GM21367 (cell line): ENCODE results near the gene JADE2.
"Not testable (repeated sequence)": the region's sequence is repeated elsewhere in the genome, so short reads cannot be mapped to it uniquely, and the experiment has no call there.

Source experiments
- ATAC-seq: cut with Tn5 transposase; IDR thresholded peaks from one replicate; pipeline ENCODE4 v1.9.1; 2021; ENCODE audit not compliant: unreplicated experiment

Gene JADE2

DNA sequence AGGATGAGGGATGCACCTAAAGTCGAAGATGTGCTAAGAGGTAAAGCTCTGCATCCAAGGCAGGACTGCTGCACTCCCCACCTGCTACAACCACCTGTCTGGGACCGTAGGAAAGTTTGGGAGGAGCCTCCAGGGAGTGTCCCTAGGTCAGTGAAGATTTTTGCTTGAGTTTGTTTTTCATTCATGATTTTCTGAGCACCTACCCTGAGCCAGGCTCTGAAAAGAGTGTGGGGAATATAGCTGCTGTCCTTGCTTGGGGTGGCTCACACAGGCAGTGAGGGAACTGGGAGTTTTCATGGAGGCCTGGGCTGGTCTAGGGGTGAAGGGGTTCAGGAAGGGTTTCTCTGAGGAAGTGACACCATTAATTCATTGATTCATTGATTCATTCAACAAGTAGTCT, 58.3 kb downstream of the JADE2 start:
- ATAC-seq: no peak

DNA sequence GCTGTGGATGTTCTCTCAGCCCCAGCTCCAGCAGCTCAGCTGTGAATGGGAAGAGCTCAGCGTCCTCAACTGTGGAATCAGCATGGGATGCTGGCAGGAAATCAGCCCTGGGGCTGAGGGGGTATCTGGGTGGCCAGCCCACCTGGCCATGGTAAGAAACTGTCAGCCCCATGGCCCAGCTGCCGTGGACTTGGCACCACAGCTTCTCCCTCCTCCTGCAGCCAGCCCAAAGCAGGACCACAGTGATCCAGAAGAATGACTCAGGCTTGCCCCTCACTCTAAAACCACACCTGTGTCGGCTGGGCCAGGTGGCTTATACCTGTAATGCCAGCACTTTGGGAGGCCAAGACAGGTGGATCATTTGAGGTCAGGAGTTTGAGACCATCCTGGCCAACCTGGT, 59.2 kb downstream of the JADE2 start:
- no peak for ATAC-seq

DNA sequence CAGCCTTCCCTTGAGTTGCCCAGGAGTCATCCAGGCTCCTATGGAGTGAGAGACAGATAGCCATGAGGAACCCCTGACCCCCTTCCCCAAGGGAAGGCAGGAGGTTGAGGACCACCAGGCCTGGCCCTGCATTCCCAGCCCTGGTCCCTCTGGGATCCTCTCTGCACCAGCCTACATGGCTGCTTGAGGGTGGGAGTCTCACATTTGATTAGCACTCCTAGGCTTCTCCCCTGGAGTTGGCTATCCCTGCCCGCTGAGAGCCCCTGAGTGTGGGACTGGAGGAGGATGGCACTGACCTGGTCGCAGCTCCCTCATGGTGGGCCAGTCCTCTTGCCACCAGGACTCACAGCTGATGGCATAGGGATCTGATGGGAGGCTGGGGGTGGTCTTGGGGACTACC, 60.5 kb downstream of the JADE2 start:
- no peak for ATAC-seq

DNA sequence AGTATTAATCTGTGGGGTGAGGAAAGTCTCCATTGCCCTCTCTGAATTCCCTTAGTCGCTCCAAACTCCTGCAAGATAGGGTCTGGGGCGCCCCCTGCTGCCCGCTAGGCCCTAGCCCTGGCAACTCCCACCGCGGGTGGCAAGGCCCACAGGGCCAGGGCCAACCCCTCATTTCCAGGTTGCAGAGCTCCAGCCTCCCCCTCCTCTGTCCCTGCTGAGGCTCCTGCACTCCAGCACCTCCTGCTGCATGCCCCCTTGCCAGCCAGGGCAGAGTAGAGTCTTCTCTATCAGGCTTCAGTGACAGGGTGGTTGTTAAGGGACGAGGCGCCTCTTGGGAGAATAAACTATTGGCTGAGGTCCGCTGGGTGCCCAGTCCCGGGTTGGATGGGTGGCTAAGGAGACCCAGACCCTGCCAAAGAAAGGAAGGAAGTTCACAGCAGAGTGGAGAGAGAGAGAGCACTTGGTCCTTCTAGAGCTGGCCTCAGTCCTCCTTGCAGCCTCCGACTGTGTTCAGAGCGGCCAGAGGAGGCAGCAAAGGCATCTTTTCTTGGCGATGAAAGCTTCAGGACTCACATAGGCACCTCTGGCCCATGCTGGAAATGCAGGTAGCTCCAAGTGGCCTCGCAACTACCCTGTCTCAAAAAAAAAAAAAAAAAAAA, 61.5 kb downstream of the JADE2 start:
- ATAC-seq: peak; percentile 72

DNA sequence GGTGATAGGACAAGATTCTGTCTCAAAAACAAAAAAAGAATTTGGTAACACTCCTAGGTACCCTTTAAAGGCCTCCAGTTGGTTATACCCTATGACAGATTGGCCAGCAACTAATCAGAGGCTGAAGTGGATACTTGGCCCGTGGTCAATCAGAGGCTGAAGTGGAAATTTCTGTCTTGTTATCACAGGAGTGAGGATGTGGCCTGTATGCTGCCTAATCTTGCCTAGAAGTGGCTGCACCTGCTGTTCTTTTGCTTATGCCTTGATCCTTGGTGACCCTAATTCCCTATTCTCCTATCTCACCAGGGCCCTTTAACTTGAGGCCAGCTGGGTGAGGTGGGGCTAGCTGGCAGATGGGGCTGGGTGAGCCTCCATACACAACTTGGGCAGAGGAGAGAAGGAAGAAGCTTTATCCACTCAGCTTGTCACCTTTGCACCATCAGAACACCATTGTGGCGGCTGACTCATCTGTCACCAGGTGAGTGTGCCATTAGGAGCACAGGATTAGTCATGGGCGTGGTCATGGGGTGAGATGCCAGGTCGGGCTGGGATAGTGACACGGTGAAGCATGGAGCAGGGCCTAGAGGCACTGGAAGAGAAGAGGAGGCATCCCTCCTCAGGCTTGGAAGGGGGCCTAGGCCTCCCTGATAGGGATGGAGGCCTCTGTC, 65.7 kb downstream of the JADE2 start:
- no peak for ATAC-seq

DNA sequence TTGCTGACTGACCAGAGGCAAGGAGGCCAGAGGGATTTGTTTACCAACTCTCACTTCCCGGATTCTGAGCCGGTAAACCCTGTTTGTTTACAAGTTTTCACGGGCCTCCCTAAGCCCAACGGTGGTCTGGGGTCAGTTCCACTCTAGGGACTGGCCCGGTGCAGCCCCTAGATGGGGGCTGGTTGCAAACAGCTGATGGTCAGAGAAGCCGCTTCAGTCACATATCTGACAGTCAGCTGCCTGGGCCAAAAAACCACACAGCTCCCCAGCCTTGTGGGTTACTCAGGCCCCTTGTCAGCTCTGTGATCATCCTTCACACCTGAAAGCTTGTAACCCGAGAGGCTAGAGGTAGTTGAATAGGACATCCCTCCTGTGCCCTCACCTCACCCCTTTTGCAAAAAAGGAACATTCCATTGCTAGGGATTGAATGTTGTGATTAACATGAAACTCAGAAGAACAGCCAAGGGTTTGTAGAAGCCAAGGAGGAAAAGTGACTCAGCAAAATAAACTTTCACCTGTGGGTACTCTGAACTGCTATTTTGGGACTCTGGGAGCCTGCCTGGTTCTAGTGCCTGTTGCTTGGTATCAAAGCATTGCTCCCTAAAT, 66.8 kb downstream of the JADE2 start:
- no peak for ATAC-seq

DNA sequence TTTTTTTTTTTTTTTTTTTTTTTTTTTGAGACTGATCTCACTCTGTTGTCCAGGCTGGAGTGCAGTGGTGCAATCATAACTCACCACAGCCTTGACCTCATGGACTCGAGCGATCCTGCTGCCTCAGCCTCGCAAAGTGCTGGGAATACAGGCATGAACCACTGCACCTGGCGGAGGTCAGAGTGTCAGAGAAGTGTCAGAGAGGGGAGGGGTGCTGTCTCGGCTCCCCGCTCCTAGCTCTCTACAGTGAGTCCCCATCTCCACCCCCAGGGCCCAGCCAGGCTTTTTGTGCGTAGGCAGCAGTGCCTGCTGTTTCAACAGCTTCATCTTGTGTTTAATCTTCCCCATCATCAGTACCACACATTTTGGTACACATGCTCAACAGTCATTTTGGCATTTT, 68.9 kb downstream of the JADE2 start:
- no peak for ATAC-seq

DNA sequence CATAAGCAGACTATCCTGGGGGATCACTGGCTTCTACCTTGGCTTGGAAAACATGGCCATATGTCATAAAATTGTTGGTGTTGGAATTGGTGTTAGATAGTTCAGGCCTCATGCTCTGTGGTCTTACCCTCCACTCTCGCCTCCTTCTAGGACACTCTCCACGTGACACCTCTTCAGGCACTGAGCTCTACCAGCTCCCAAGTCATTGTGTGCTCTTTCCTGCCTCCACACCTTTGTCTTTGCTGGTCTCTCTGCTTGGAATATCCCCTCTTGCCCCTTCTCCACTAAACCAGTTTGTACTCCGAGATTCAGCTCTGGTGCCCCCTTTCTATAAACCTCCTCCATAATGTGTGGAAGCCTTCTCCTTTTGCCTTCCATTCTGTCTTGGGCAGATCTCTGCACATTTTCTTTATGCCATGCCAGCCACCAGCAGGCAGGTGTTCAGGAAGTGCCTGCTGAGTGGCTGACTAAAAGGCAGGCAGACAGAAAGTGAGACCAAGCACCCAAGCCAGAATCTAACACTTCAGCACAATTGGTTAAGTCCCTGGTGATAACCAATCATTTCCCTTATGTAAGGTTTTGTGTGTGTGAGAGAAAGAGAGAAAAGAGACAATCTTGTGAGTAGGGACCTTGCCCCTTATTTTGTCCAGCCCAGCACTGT, 69.5 kb downstream of the JADE2 start:
- peak; percentile 50 for ATAC-seq

DNA sequence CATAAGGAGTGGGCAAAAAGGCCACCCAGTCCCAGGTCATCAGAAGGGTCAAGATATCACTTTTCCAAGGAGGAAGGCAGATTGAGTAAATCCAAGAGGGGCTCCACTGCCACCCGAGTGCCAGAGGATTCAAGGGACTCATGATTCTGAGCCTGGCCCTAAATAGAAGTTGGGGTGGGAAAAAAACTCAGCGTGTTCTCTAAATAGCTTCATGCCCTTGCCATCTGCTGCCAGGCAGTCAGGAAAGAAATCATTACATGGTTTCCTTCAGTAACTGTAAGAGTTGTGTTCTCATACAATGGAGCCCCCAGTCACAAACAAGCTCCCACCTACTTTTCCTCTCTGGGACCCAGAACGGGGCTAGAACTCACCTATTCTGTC, 70.0 kb downstream of the JADE2 start:
- no peak for ATAC-seq

DNA sequence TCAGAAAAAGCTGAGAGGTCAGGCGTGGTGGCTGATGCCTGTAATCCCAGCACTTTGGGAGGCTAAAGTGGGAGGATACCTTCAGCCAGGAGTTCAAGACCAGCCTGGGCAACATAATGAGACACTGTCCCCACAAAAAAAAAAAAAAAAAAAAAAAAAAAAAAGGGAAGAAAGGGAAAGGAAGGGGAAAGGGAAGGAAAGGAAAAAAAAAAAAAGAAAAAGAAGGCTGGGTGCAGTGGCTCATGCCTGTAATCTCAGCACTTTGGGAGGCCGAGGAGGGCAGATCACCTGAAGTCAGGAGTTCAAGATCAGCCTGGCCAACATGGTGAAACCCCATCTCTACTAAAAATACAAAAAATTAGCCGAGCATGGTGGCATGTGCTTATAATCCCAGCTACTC, 74.3 kb downstream of the JADE2 start:
- not testable (repeated sequence) for ATAC-seq

DNA sequence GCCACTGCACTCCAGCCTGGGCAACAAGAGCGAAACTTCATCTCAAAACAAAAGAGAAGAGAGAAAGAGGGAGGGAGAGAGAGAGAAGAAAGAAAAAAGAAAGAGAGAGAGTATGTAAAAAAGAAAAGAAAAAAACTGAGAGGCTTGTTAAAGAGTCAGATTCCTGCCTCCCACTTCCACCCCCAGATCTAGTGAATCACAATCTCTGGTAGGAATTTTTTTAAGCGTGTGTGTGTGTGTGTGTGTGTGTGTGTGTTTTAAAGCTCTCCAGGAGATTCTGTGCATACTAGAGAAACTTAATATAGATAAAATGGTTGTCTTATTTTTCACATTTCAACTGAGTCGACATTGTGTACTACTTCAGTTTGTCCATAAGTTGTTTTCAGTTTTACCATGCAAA, 75.1 kb downstream of the JADE2 start:
- no peak for ATAC-seq

DNA sequence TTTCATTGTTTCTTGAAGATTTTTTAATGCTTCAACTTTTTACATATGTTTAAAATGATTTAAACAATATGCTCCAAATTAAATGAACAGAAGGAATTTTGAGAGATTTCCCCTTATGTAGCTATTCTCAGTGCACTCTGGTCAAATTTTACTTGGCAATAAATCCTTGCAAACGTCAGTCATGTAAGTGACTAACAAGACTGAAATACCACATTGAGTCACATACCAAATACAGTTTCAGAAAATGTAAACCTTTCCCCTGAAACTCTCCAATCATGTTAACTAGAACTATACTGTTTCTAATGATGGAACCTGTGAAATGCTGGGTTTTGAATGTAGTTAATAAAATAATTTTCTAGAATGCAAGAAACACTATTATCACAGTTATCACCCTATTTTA, 77.6 kb downstream of the JADE2 start:
- peak; percentile 57 for ATAC-seq

DNA sequence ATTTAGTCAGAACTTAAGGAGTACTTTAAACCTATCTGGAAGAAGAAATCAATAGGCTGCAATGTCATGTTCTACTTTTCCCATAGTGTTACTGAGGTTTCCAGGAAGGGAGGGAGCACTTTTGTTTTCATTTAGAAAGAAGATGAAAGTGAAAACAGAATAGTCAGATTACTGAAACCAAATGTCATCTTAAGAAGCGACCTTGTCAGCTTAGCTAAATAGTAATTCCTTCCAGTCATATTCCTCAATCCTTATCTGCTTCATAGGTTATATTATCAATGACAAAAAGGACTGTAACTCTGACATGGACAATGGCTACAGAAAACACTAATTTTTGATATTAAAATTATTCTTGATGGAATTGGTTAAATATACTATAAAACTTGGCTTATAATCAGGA, 79.4 kb downstream of the JADE2 start:
- no peak for ATAC-seq

DNA sequence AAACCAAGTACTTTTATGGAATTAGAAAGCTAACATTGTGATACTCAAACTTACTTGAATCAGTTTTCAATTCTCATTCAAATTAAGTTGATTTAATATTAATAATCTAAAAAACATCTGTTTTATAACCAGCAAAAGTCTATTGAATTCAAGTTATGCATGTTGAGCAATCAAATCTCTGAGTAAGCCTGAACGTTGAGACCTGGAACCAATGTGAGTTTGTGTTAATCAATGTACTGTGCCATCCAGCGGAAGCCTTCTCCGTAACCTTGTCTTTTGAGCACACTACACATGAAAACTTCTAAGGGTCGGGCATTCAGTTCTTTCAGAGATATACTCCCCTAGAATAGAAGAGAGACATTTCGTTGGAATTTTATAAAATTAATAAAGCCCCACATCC, 81.3 kb downstream of the JADE2 start:
- no peak for ATAC-seq

DNA sequence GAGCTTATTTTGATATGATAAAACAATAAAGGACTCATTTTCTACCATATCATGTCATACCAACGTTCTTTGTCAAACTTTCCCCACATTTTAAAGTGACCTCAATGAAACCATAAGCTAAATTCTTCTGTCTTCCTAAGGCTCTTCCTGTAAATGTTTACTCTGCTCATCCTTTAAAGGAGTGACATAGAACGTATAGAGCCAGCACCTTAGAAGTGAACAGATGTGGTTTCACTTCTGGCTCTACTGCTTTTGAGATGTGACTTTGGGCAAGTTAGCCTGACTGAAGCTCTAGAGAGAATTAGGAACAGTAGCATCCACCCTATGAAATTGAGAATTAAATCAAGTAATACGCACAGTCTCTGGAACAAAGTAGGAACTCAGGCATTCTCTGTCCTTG, 83.1 kb downstream of the JADE2 start:
- no peak for ATAC-seq

DNA sequence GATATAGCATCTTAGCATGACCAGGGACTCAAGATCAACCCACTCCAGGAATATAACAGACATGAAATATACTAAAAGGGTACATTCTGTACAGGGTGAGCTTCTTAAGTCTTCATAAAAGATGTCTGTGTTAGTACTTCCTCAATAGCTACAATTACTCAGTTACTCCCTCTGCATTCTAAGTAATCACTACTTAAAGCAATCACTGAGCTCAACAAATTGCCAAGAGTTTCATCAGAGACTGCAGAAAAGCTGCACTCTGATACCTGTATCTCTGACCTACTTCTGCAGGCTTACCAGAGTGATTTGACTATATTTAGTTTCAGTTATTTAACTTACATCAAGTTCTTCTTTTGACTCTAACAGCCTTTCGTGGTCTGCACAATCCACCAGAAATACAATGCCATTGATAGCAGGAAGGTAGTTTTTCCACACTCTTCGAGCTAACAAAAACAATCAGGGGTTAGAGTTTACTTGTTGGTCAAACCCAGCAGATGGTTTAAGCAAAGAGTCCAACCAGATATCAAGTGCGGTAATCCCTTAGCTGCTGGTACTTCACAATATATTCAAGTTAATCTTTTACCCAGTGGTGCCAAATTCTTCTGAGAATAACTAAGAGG, 83.9 kb downstream of the JADE2 start:
- ATAC-seq: no peak

DNA sequence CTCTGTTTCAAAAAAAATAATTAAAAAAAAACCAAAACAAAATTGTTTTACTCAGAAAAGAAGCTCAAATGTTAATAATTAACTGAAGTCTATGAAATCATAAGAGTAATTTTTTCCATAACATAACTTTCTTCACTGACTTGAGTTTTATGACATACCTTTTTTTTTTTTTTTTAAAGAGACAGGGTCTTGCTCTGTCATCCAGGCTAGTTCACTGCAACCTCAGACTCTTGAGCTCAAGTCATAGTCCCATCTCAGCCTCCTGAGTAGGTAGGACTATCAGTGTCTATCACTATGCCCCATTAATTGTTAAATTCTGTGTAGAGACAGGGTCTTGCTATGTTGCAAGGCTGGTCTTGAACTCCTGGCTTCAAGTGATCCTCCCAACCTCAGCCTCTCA, 85.3 kb downstream of the JADE2 start:
- no peak for ATAC-seq

DNA sequence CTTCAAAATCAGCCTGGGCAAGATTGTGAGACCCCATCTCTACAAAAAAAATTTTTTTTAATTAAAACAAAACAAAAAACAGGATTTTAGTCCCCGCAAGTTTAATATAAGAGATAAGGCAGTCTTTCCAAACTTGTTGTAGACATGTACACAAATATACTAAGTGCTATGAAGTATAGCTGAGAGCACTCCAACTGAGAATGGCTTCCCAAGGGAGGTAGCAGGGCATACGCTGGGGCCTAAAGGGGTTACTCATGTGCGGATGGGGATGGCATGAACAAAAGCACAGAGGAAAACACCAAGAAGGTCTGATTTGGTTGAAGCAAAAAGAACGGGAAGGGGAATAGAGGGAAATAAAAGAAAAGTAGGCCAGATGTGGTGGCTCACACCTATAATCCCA, 86.0 kb downstream of the JADE2 start:
- no peak for ATAC-seq

DNA sequence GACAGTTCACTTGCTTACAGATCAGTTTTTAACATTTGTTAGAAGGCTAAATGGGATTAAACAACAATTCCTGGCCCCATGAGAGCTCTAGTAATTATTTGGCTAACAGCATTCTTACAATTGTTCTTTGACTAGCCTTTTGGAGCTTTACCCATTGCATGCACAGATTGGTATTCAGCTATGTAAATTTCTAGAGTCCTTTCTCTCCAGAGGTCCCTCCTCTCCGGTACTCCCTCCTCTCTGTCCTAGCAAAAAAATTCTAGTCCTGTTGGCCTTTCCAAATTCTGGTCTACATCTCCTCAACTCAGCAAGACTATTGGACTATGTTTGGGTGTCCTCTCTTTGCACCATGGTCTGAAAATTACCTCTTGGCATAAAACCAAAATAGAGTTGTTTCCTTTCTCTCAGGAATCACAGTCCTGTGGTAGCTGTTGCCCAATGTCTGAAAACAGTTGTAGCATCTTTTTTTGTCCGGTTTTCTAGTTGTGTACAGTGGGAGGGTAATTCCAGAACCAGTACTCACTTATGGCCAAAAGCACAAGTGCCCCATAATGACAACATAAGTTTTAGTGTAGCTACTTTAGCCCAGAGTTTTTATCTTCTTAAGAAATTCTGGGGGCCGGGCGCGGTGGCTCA, 89.1 kb downstream of the JADE2 start:
- no peak for ATAC-seq

DNA sequence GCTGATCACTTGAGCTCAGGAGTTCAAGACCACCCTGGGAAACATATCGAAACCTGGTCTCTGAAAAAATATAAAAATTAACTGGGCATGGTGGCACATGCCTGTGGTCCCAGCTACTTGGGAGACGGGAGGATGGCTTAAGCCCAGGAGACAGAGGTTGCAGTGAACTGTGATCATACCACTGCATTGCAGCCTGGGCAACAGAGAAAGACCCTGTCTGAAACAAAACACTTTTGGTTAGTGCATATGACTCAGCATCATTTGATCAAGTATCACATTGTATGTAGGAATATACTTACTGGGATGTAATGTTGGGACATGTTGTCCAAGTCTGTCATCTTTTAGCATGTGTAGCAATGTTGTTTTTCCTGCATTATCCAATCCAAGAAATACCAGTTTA, 95.2 kb downstream of the JADE2 start:
- no peak for ATAC-seq

DNA sequence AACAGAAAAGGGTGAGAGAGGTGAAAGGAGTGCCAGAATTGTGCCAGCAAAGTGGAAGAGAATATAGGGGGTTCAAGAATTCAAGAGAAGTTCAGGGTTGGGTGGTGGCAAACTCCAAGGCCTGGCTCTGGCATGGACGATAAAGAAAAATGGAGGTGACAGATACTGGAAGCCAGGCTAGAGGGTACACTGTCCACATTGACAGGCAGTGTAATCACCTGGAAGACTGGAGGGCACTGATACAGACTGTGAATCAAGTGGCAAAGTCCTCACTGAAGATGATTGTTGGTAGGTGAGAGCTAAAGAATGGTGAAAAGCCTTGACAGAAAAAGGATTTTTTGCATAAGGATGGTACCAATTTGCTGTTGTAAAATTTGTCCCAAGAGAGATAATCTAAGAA, 100.1 kb downstream of the JADE2 start:
- ATAC-seq: no peak
